Activated naive CD8-positive, alpha-beta T cell treated with anti-CD3 and anti-CD28 coated beads, Interleukin-2, amount 50 U/mL, for 24 hours (primary cell): ENCODE measurements around the gene MMP24OS.
"Not testable (repeated sequence)": the region's sequence is repeated elsewhere in the genome, so short reads cannot be mapped to it uniquely, and the experiment has no call there.

Experiments used
- ATAC-seq: fragments of 150-1000 bp; cut with Tn5 transposase; one replicate; pipeline ENCODE4 v1.10.0; 2021
- DNase-seq: peaks from one replicate; pipeline ENCODE4 v3.0.0; 2021
- H3K27ac Mint-ChIP-seq: one replicate; pipeline ENCODE4 v1.8.0; 2021; ENCODE audit warnings: mild to moderate bottlenecking, mixed read lengths
- H3K27me3 Mint-ChIP-seq: one replicate; pipeline ENCODE4 v1.8.0; 2021; ENCODE audit warnings: mixed read lengths
- H3K36me3 Mint-ChIP-seq: one replicate; pipeline ENCODE4 v1.8.0; 2021; ENCODE audit warnings: low read depth, mixed read lengths
- H3K4me1 Mint-ChIP-seq: one replicate; pipeline ENCODE4 v1.8.0; 2021; ENCODE audit warnings: mixed read lengths
- H3K4me3 Mint-ChIP-seq: one replicate; pipeline ENCODE4 v1.8.0; 2021; ENCODE audit warnings: mild to moderate bottlenecking, moderate library complexity, mixed read lengths
- H3K9me3 Mint-ChIP-seq: one replicate; pipeline ENCODE4 v1.8.0; 2021; ENCODE audit warnings: mixed read lengths

MMP24OS gene

DNA sequence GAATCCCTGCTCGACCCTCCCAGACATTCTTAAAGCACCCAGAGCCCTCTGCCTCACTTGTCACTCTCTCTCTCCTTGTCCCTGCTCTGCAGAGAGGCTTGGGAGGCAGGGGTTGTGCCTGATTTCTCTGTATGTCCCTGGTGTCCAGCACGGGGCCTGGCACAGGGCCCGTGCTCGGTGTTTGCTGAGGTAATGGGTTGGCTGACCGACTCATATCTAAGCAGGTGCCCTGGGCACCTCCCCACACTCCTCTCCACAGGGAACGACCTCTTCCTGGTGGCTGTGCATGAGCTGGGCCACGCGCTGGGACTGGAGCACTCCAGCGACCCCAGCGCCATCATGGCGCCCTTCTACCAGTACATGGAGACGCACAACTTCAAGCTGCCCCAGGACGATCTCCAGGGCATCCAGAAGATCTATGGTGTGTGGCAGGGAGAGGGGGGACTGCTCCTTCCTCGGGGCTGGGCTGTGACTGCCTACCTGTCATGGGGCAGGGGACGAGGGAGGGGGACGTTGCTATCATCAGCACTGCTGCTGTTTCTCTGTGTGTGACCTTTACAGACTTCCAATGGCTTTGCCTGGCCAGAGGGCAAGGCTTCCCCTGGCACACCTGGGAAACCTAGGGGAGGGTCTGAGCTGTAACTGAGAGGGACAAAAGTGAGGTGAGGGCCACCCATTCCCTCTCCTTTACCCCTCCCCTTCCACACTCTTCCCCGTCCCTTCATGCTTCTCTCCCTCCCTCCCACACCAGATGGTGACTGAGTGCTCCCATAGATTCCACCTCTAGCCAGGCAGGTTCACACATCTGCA, 14.2 kb downstream of the MMP24OS start:
- Mint-ChIP-seq H3K9me3 (no peaks in the 10 kb centered on the region), H3K27me3 (no peaks in the 10 kb centered on the region), H3K36me3 (no peaks in the 10 kb centered on the region), H3K4me1 (no peaks in the 10 kb centered on the region), H3K27ac (no peak overlapping the region), H3K4me3 (no peak overlapping the region)
- ATAC-seq = no peak
- no peak for DNase-seq

DNA sequence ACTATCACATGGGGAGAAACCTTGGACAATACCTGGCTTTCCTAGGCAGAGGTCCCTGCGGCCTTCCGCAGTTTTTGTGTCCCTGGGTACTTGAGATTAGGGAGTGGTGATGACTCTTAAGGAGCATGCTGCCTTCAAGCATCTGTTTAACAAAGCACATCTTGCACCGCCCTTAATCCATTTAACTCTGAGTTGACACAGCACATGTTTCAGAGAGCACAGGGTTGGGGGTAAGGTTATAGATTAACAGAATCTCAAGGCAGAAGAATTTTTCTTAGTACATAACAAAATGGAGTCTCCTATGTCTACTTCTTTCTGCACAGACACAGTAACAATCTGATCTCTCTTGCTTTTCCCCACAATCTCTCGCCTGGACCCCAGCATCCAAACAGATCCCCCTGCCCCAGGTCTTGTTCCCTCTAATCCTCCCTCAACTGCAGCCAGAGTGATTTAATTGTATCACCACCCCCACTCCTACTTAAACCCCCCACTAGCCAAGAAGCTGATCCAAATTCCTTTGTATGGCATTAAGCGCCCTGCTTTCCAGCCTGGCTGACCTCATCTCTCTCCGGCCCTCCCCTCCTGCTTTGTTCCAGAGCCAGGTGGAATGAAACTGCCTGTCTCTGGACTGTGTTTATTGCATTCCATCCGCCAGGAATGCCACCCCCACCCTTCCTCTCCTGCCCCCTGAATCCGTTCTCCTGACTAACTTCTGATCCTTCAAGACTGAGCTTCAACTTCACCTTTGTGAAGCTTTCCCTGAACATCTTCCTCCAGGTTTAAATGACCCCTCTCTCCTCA, 15.0 kb downstream of the MMP24OS start:
- not testable (repeated sequence) for H3K4me1 Mint-ChIP-seq, ATAC-seq, H3K27me3 Mint-ChIP-seq, H3K4me3 Mint-ChIP-seq, H3K9me3 Mint-ChIP-seq, DNase-seq, H3K36me3 Mint-ChIP-seq, H3K27ac Mint-ChIP-seq

DNA sequence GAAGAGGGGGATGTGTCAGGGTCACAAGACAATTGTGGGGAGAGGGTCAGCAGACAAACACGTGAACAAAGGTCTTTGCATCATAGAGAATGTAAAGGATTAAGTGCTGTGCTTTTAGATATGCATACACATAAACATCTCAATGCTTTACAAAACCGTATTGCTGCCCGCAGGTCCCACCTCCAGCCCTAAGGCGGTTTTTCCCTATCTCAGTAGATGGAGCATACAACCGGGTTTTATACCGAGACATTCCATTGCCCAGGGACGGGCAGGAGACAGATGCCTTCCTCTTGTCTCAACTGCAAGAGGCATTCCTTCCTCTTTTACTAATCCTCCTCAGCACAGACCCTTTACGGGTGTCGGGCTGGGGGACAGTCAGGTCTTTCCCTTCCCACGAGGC, 15.6 kb downstream of the MMP24OS start:
- not testable (repeated sequence) for H3K36me3 Mint-ChIP-seq, DNase-seq, H3K27ac Mint-ChIP-seq, H3K4me1 Mint-ChIP-seq, H3K27me3 Mint-ChIP-seq, H3K9me3 Mint-ChIP-seq, H3K4me3 Mint-ChIP-seq, ATAC-seq

DNA sequence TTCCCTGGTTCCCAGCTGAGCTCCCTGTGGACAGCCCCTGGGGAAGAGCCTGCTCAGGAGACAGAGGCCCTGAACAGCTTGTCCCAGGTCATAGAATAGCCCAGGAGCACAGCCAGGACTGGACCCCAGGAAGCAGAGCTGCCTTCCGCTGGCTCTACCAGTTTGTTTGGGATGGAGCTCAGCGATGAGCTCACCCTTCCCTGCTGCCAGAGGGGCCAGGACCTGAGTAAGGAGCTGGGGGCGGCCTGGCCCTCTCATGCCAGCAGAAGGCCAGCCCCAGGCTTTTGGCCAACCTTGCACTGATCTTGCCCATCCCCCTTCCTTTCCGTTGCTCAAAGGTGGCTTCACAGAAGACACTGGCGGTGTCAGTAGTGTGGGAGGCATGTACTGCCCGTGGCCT, 17.5 kb downstream of the MMP24OS start:
- Mint-ChIP-seq H3K27ac (no peak overlapping the region), H3K9me3 (no peaks in the 10 kb centered on the region), H3K4me3 (no peak overlapping the region), H3K27me3 (no peaks in the 10 kb centered on the region), H3K36me3 (no peaks in the 10 kb centered on the region), H3K4me1 (no peaks in the 10 kb centered on the region)
- DNase-seq = no peak
- no peak for ATAC-seq

DNA sequence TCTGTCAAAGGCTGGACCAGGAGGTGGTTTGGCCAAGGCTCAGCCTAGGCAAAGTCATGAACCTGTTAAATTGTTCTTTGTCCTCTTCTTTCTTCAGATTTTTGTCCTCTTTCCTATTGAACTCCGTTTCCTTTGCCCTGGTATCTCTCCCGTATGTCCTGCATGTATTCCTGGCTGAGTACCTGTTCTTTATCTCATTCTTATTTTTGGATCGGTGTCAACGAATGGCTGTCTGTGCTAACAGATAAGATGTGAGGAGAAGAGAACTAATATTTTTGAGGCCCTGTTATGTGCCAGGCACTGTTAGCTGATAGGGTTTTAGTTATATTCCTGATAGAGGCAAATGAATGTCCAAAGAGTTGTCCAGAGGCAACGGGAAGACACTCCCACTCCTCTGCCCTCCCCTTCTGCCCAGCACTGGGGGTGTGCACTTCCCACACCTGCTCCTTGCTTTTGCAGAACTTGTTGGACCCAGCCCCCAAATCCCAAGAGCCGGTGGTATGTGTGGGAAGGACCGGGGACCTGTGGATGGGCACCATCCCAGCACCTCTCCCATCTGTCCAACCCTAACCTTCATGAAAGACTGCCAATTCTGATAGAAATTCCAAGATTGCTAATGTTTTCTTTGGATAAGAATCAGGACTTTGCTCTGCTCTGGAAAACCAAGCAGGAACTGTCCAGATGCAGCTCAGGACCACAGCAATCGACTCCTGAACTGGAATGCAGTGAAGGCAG, 20.6 kb downstream of the MMP24OS start:
- no peak for ATAC-seq
- Mint-ChIP-seq H3K36me3 (peaks cover 6% of the 10 kb centered on the region), H3K27ac (no peak overlapping the region), H3K4me3 (no peak overlapping the region), H3K9me3 (no peaks in the 10 kb centered on the region), H3K27me3 (no peaks in the 10 kb centered on the region), H3K4me1 (peaks cover 5% of the 10 kb centered on the region)
- DNase-seq = no peak

DNA sequence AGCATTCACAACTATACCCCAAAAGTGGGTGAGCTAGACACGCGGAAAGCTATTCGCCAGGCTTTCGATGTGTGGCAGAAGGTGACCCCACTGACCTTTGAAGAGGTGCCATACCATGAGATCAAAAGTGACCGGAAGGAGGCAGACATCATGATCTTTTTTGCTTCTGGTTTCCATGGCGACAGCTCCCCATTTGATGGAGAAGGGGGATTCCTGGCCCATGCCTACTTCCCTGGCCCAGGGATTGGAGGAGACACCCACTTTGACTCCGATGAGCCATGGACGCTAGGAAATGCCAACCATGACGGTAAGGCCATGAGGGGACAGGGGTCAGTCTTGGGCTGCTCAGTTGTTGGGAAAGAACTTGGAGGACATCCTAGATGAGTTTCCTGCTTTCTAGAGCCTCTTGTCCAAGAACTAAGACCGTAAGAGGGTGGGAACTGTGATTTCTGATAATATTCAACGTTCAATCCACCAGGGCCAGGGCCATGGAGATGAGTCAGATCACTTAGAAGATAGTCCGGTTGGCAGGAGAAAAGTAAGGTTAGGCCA, 23.4 kb downstream of the MMP24OS start:
- peaks cover 6% of the 10 kb centered on the region for H3K36me3 Mint-ChIP-seq
- no peaks in the 10 kb centered on the region for H3K9me3 Mint-ChIP-seq
- DNase-seq (no peak), ATAC-seq (no peak)
- no peaks in the 10 kb centered on the region for H3K27me3 Mint-ChIP-seq
- no peak overlapping the region for H3K27ac Mint-ChIP-seq
- no peak overlapping the region for H3K4me3 Mint-ChIP-seq
- H3K4me1 Mint-ChIP-seq = peaks cover 19% of the 10 kb centered on the region

DNA sequence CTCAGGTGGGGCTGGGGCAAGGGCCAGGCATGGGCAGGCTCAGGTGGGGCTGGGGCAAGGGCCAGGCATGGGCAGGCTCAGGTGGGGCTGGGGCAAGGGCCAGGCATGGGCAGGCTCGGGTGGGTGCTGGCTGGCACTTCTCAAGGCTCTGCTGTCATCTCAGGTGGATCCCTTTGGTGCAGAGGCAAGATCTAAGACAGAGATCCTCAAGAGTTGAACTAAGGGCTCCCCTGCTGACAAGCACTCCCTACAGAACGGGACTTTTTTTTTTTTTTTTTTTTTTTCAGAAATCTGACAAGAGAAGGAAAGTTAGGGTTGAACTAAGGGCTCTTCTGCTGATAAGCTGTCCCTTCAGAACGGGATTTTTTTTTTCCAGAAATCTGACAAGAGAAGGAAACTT, 24.9 kb downstream of the MMP24OS start:
- ATAC-seq (no peak), DNase-seq (no peak)
- Mint-ChIP-seq H3K9me3 (no peaks in the 10 kb centered on the region), H3K27me3 (no peaks in the 10 kb centered on the region), H3K4me3 (no peak overlapping the region), H3K27ac (no peak overlapping the region), H3K36me3 (peaks cover 6% of the 10 kb centered on the region), H3K4me1 (peaks cover 19% of the 10 kb centered on the region)

DNA sequence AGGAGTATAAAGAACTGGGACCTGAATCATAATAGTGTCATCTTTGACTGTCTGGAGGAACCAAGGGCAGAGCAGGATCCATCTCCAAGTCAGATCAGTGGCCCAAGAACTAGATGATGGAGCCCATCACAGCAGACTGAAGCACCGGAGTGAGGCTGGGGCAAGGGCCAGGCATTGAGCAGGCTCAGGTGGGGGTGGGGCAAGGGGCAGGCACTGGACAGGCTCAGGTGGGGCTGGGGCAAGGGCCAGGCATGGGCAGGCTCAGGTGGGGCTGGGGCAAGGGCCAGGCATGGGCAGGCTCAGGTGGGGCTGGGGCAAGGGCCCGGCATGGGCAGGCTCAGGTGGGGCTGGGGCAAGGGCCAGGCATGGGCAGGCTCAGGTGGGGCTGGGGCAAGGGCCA, 25.3 kb downstream of the MMP24OS start:
- not testable (repeated sequence) for DNase-seq, ATAC-seq, H3K36me3 Mint-ChIP-seq, H3K4me3 Mint-ChIP-seq, H3K27me3 Mint-ChIP-seq, H3K9me3 Mint-ChIP-seq
- Mint-ChIP-seq H3K4me1 (peaks cover 19% of the 10 kb centered on the region), H3K27ac (peak overlapping the region; percentile 59)

DNA sequence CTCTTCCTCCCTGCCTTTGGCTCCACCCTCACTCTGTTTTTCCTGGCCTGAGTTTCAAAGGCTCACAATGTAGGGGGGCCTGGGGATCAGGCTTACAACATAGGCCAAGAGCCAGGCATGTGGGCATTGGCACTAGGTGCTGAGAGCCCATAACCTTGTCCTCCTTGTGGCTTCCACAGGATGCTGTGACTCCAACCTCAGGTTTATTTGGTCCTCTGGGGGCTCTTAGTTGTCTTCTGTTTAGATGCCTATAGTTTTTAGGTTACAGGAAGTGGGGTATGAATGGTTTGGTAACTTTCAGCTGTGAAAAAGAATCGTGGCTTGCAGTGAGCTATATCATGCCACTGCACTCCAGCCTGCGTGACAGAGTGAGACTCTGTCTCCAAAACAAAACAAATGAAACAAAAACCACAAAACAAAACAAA, 25.9 kb downstream of the MMP24OS start:
- peak overlapping the region; percentile 59 for H3K27ac Mint-ChIP-seq
- no peak for DNase-seq
- no peaks in the 10 kb centered on the region for H3K9me3 Mint-ChIP-seq
- peaks cover 6% of the 10 kb centered on the region for H3K36me3 Mint-ChIP-seq
- H3K4me3 Mint-ChIP-seq = no peak overlapping the region
- ATAC-seq = peak; percentile 71
- no peaks in the 10 kb centered on the region for H3K27me3 Mint-ChIP-seq
- peaks cover 19% of the 10 kb centered on the region for H3K4me1 Mint-ChIP-seq

DNA sequence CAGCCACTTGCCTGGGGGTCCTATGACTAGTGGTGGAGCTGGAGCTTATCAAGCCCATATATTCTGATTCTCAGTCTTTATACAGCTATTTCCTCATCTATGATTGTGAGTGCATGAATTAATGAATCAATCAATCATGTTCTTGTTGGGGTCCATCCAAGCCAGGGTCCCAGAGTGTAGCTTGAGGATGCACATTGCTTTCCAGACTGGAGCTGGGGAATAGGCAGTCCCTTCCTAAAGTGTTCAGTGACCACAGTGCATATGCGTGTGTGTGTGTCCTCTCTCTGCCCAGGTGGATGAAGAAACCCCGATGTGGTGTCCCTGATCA, 26.3 kb downstream of the MMP24OS start:
- Mint-ChIP-seq H3K27me3 (no peaks in the 10 kb centered on the region), H3K36me3 (peaks cover 6% of the 10 kb centered on the region), H3K4me1 (peaks cover 19% of the 10 kb centered on the region), H3K9me3 (no peaks in the 10 kb centered on the region), H3K4me3 (no peak overlapping the region), H3K27ac (peak overlapping the region; percentile 59)
- DNase-seq = no peak
- ATAC-seq = no peak

DNA sequence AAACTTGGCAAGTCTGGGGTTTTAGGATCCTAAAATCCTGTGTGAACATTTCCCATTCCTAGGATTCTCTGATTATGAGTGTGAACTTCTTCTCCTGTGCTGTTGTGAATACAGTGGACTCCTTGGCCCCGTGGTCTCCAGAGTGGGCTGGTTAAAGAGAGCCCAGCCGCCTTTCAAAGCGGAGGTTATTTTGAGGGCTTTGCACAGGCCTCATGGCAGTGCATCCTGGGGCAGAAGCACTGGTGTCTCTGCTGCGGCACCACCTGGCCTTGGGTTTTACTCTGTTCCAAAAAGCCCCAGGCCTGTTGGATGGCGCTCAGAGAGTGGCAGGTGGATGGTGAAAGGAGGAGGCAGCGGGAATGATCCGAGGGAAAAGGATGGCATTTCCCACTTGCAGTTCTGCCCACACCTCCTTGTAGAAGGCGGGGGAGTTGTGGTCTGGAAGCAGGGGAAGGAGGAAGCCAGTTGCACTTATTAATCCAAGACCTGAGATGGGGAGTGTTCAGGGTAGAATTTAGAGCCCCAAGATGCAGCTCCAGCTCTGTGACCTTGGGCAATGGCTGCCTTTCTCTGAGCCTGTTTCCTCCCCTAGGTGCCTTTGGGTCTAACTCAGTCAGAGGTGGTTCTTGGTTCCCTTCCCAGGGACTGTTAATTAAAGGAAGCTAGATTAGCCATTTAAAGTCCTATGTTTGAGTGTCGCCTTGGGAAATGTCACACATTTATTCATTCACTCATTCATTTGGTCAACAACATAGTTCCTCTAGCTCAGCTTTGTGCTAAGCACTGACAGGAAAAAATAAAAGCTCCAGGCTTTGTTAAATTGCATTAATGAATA, 29.1 kb downstream of the MMP24OS start:
- no peaks in the 10 kb centered on the region for H3K9me3 Mint-ChIP-seq
- H3K4me1 Mint-ChIP-seq = peaks cover 19% of the 10 kb centered on the region

DNA sequence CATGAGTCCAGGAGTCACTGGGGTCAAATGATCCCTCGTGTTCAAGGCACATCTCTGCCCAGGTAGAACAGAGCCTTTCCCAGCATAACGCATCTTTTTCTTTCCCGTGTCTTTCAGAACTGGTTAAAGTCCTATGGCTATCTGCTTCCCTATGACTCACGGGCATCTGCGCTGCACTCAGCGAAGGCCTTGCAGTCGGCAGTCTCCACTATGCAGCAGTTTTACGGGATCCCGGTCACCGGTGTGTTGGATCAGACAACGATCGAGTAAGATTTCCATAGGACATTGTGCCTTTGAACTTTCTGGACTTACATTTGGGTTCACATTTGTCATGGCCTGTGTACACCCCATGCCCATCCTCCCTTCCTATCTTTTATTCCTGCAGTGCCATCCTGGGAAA, 31.2 kb downstream of the MMP24OS start:
- Mint-ChIP-seq H3K36me3 (no peaks in the 10 kb centered on the region), H3K27ac (no peak overlapping the region), H3K9me3 (no peaks in the 10 kb centered on the region), H3K27me3 (no peaks in the 10 kb centered on the region), H3K4me1 (peaks cover 8% of the 10 kb centered on the region), H3K4me3 (no peak overlapping the region)
- DNase-seq (no peak), ATAC-seq (no peak)

More for the DNA sequence above, 29.1 kb downstream of the MMP24OS start:
- DNase-seq = no peak
- Mint-ChIP-seq H3K4me3 (no peak overlapping the region), H3K27ac (no peak overlapping the region), H3K27me3 (no peaks in the 10 kb centered on the region), H3K36me3 (no peaks in the 10 kb centered on the region)
- no peak for ATAC-seq

DNA sequence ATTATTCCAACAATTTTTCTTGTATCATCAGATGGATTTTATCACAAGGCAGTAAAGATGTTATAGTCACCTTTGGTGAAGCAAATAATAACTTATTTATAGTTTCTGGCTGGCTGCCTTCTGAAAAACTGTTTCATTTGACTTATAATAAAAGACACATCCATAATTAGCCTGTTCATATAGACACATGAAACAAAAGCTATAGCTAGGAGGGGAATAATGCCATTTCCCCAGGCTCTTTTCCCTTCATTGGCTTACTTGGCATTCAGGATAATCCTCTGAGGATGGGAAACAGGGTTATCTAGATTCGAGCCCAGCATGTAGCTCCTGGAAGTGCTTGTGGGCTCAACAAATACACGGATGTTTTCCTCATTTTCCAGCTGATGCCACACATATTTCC, 33.9 kb downstream of the MMP24OS start:
- Mint-ChIP-seq H3K27ac (no peak overlapping the region), H3K27me3 (no peaks in the 10 kb centered on the region), H3K9me3 (no peaks in the 10 kb centered on the region), H3K4me3 (no peak overlapping the region), H3K4me1 (peaks cover 3% of the 10 kb centered on the region), H3K36me3 (no peaks in the 10 kb centered on the region)
- ATAC-seq = no peak
- no peak for DNase-seq

DNA sequence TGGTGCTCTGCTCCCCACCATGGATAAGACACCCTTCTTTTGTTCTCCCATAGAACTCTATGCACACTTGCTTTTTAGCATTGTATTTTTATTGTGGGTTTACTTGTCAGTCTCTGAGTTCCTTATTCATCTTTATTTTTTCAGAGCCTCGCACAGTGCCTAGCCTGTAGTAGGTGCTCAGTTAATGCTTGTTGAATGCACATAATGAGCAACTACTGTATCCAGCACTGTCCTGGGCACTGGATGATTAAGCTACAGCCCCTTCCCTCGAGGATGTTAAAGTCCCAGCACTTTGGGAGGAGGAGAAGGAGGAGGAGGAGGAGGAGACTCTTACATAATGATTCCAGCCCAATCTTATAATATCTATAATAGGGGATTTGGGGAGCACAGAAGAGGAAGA, 34.6 kb downstream of the MMP24OS start:
- no peak for DNase-seq
- Mint-ChIP-seq H3K4me3 (no peak overlapping the region), H3K36me3 (no peaks in the 10 kb centered on the region), H3K9me3 (no peaks in the 10 kb centered on the region), H3K27me3 (no peaks in the 10 kb centered on the region), H3K27ac (no peak overlapping the region), H3K4me1 (peaks cover 3% of the 10 kb centered on the region)
- ATAC-seq = no peak
